ENCODE measurements around the gene DIRAS2.

- TF ChIP-seq CTCF (IDR thresholded peaks at IDR 0.05) (no peak), POLR2A (IDR thresholded peaks at IDR 0.05) (no peak)
Measured at GRCh38 chr9:90647843-90648242, 5.2 kb upstream of the DIRAS2 start.
